Measurements from ENCODE around the gene GDF2. TPM values are rescaled to one million over a fixed set of nuclear protein-coding genes. Genes with fewer than 3 reads are reported as not detected.

GDF2 gene
- total RNA-seq, 1 donor from 2014 or later = not detected

DNA sequence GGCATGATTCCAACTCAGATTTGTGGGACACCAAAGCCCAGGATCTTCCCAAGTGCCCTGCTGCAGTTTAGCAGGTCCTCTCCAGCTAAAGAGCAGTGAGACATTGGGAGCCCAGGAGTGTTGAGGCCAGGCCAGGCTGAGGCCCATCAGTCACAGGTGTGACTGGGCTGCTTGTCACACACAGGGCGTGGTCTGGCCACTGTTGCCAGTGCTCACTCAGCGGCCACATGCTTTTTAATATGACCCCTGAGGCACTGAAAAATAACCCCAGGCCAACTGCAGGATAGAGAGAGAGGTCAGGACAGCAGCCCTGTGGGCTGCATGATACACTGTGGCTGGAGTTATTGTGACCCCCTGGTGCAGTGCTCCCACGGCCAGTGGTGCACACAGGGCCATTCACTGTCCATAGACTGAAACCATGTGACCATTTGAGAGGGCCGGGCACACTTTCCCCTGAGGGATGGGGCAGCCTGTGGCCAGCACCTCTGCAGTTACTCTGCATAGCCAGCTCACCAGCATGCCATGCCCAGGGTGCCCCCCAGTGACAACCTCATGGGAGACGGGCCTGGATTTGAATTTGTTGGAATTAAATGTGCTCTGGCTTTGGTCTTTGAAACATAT is 4.2 kb downstream of the GDF2 start:
- H3K36me3 Mint-ChIP-seq (ENCODE audit: insufficient read depth) = no peaks in the 10 kb centered on the region
- no peak overlapping the region for H3K4me3 Mint-ChIP-seq (ENCODE audit: low read depth)
- TF ChIP-seq, protein P1, sequence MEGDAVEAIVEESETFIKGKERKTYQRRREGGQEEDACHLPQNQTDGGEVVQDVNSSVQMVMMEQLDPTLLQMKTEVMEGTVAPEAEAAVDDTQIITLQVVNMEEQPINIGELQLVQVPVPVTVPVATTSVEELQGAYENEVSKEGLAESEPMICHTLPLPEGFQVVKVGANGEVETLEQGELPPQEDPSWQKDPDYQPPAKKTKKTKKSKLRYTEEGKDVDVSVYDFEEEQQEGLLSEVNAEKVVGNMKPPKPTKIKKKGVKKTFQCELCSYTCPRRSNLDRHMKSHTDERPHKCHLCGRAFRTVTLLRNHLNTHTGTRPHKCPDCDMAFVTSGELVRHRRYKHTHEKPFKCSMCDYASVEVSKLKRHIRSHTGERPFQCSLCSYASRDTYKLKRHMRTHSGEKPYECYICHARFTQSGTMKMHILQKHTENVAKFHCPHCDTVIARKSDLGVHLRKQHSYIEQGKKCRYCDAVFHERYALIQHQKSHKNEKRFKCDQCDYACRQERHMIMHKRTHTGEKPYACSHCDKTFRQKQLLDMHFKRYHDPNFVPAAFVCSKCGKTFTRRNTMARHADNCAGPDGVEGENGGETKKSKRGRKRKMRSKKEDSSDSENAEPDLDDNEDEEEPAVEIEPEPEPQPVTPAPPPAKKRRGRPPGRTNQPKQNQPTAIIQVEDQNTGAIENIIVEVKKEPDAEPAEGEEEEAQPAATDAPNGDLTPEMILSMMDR (IDR thresholded peaks at IDR 0.05; ENCODE audit: unreplicated experiment) = no peak
- no peak overlapping the region for H3K27ac Mint-ChIP-seq
- peaks cover 16% of the 10 kb centered on the region for H3K27me3 Mint-ChIP-seq
- no peak for DNase-seq (ENCODE audit: low spot score, unreplicated experiment)
- H3K4me1 Mint-ChIP-seq (ENCODE audit: low read depth) = peaks cover 29% of the 10 kb centered on the region
- peaks cover 10% of the 10 kb centered on the region for H3K9me3 Mint-ChIP-seq (ENCODE audit: low read depth)

DNA sequence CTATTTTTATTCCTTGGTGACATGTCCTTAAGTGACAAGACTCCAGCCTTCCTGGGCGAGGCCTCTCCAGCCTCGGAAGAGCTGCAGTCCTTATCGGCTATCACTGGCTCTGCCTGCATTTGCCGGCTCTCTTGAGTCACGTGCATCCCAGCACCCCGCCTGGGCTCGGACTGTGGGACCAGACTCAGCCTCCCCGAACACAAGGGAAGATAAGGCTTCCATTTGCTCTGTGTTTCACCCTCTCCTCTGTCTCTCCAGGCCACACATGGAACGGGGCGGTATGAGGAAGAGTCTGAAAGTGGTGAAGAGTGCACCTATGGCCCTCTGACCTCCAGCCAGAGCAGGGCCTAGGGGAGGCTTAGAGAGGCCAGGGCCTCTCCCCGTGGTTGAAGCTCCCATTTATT is 4.7 kb downstream of the GDF2 start:
- Mint-ChIP-seq H3K4me3 (ENCODE audit: low read depth) (no peak overlapping the region), H3K36me3 (ENCODE audit: insufficient read depth) (no peaks in the 10 kb centered on the region), H3K27ac (no peak overlapping the region), H3K27me3 (peaks cover 12% of the 10 kb centered on the region), H3K9me3 (ENCODE audit: low read depth) (peaks cover 10% of the 10 kb centered on the region), H3K4me1 (ENCODE audit: low read depth) (peaks cover 28% of the 10 kb centered on the region)
- no peak for DNase-seq (ENCODE audit: low spot score, unreplicated experiment)
- TF ChIP-seq, protein P1 (IDR thresholded peaks at IDR 0.05; ENCODE audit: unreplicated experiment) = no peak

DNA sequence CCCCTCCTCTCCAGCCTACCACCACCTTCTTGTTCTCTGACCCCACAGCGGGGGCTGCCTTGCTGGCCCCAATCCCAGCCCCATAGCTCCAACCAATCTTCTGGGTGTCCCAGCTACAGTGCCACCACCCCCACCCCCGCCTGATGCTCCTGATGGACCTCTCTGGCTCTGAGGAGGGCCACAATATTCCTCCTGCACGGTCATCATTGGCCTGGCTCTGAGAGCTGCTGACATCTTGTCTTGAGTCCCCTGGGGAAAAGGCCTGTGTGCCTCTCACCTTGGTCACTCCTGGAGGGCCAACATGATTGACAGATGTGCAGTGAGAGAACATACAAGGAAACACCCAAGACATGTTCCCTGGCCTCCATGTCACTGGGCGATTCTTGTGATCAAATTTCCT is 7.6 kb downstream of the GDF2 start:
- H3K27me3 Mint-ChIP-seq = peaks cover 17% of the 10 kb centered on the region
- peaks cover 10% of the 10 kb centered on the region for H3K4me1 Mint-ChIP-seq (ENCODE audit: low read depth)
- DNase-seq (ENCODE audit: low spot score, unreplicated experiment) = no peak
- no peak overlapping the region for H3K4me3 Mint-ChIP-seq (ENCODE audit: low read depth)
- no peak overlapping the region for H3K27ac Mint-ChIP-seq
- H3K9me3 Mint-ChIP-seq (ENCODE audit: low read depth) = peaks cover 10% of the 10 kb centered on the region
- TF ChIP-seq, protein P1 (IDR thresholded peaks at IDR 0.05; ENCODE audit: unreplicated experiment) = no peak
- no peaks in the 10 kb centered on the region for H3K36me3 Mint-ChIP-seq (ENCODE audit: insufficient read depth)

DNA sequence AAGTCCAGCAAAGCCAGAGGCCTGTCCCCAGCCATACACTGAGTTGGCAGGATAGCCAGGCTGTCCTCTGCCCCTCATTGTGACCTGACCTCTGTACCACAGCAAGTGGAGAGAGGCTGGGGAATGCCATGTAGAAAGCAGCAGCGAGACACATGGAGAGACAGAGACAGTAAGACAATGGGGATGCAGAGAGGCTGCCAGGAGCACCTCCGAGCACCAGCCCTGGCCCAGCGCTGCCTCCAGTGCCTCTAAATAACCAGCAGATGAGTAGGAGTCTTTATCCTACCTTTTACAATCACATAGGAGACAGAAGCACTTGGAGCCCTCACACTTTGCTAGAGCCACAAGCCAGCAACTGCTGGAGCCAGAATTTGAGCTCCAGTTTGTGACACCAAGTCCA is 8.1 kb downstream of the GDF2 start:
- Mint-ChIP-seq H3K36me3 (ENCODE audit: insufficient read depth) (no peaks in the 10 kb centered on the region), H3K9me3 (ENCODE audit: low read depth) (peaks cover 10% of the 10 kb centered on the region), H3K27me3 (peaks cover 18% of the 10 kb centered on the region), H3K4me1 (ENCODE audit: low read depth) (peaks cover 9% of the 10 kb centered on the region), H3K4me3 (ENCODE audit: low read depth) (no peak overlapping the region), H3K27ac (no peak overlapping the region)
- TF ChIP-seq, protein P1 (IDR thresholded peaks at IDR 0.05; ENCODE audit: unreplicated experiment) = no peak
- no peak for DNase-seq (ENCODE audit: low spot score, unreplicated experiment)

DNA sequence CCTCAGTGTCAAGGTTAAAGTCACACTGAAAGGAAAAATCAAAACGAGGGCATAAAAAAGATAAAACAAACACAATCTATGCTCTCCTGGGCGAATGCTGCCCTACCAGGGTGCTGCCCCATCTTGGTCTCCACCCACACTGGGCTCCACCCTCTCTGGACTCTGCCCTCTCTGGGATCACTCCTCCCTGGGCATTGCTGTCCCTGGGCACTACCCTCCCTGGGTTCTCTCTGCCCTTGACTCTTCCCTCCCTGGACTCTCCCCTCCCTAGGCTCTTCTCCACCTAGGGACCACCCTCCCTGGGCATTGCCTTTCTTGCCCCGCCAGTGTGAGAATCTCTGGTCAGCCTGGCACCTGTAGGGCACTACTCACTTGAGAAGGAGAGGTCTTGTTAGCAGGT is 8.6 kb downstream of the GDF2 start:
- Mint-ChIP-seq H3K27ac (no peak overlapping the region), H3K36me3 (ENCODE audit: insufficient read depth) (no peaks in the 10 kb centered on the region), H3K9me3 (ENCODE audit: low read depth) (peaks cover 10% of the 10 kb centered on the region), H3K4me3 (ENCODE audit: low read depth) (no peak overlapping the region), H3K4me1 (ENCODE audit: low read depth) (peaks cover 7% of the 10 kb centered on the region), H3K27me3 (peaks cover 23% of the 10 kb centered on the region)
- TF ChIP-seq, protein P1 (IDR thresholded peaks at IDR 0.05; ENCODE audit: unreplicated experiment) = no peak
- DNase-seq (ENCODE audit: low spot score, unreplicated experiment) = no peak
